Uterus (tissue), 4 donors: ENCODE results near the gene TOMM6. TPM values are rescaled to one million over a fixed set of nuclear protein-coding genes. Genes with fewer than 3 reads are reported as not detected.

Source experiments
- DNase-seq, 2 donors: peaks; one replicate each; pipeline ENCODE4 v3.0.0-alpha.2; 2019 to 2020
- H3K27ac ChIP-seq, 2 donors: fragments of 200-600 bp; sonication (generic); 1 replicate in 1 of 2; 2 replicates in 1 of 2; pipeline ENCODE4 v1.5.1; 2016 to 2018
- H3K27me3 ChIP-seq, 2 donors: fragments of 200-600 bp; sonication (generic); one replicate each; pipeline ENCODE4 v1.5.1; 2018 to 2019; ENCODE audit warnings: control low read depth in 1 of 2
- H3K36me3 ChIP-seq, 2 donors: fragments of 200-600 bp; sonication (generic); one replicate each; pipeline ENCODE4 v1.5.1; 2019; ENCODE audit warnings: control low read depth in 1 of 2
- H3K4me1 ChIP-seq, 2 donors: fragments of 200-600 bp; sonication (generic); one replicate each; pipeline ENCODE4 v1.5.1; 2018 to 2019; ENCODE audit warnings: control low read depth in 1 of 2
- H3K4me3 ChIP-seq, 2 donors: fragments of 200-600 bp; sonication (generic); 1 replicate in 1 of 2; 2 replicates in 1 of 2; pipeline ENCODE4 v1.5.1; 2018 to 2019; ENCODE audit warnings: mild to moderate bottlenecking in 1 of 2
- H3K9me3 ChIP-seq, 2 donors: fragments of 200-600 bp; sonication (generic); one replicate each; pipeline ENCODE4 v1.5.1; 2019; ENCODE audit warnings: control low read depth in 1 of 2
- CTCF ChIP-seq, 4 experiments: fragments of 200-600 bp in 2 of 4; fragments of 450-650 bp in 2 of 4; sonication (generic) in 2 of 4; IDR thresholded peaks; one replicate each; pipeline ENCODE4 v1.5.1; 2016 to 2019; ENCODE audit warnings: antibody characterized with exemption in 4 of 4, mild to moderate bottlenecking in 2 of 4, moderate library complexity in 1 of 4
- POLR2A ChIP-seq, 2 donors: fragments of 450-650 bp; IDR thresholded peaks; one replicate each; pipeline ENCODE4 v1.6.1; 2016; ENCODE audit warnings: antibody characterized with exemption in 2 of 2, mild to moderate bottlenecking in 1 of 2, moderate library complexity in 1 of 2
- intact Hi-C: fragments of 100-400 bp; cut with DNase I; formaldehyde crosslinking; loops from one replicate; pipeline ENCODE4 v1.15.1; 2023; ENCODE audit warnings: low total_unique reads
- total RNA-seq, 4 donors: library from RNA; depleted of rRNA in 3 of 4; stranded (reverse); fragments of >200 nt in 3 of 4; gene quantifications; one replicate each; pipeline versions ENCODE4 v1.1.0 to v1.2.4, GENCODE V29; 2014 to 2023
- donor health status: DM: yes; HTN: yes; CAD: no.

Gene TOMM6
- total RNA-seq, 4 donors from 2014 or later, result 53.1 to 164 (median 96.0) TPM

- no peak overlapping the region for H3K27ac ChIP-seq
- no peaks in the 10 kb centered on the region for H3K36me3 ChIP-seq
- no peaks in the 10 kb centered on the region for H3K9me3 ChIP-seq
- intact Hi-C loops, result no loop called here
- no peaks in the 10 kb centered on the region for H3K27me3 ChIP-seq
- no peak overlapping the region for H3K4me3 ChIP-seq
- no peak for DNase-seq
- no peak for TF ChIP-seq POLR2A (IDR thresholded peaks at IDR 0.05)
- TF ChIP-seq CTCF (IDR thresholded peaks at IDR 0.05), result no peak
- H3K4me1 ChIP-seq, result no peaks in the 10 kb centered on the region
Observed at GRCh38 chr6:41770381-41771057, 17.0 kb upstream of the TOMM6 start.

GRCh38 chr6:41771058-41771983 lies 16.2 kb upstream of the TOMM6 start:
- Histone ChIP-seq H3K4me1 (no peaks in the 10 kb centered on the region), H3K4me3 (no peak overlapping the region), H3K27me3 (no peaks in the 10 kb centered on the region), H3K27ac (no peak overlapping the region), H3K9me3 (no peaks in the 10 kb centered on the region), H3K36me3 (no peaks in the 10 kb centered on the region)
- no peak for TF ChIP-seq POLR2A (IDR thresholded peaks at IDR 0.05)
- no peak for TF ChIP-seq CTCF (IDR thresholded peaks at IDR 0.05)
- intact Hi-C loops, result no loop called here
- DNase-seq, result no peak

- no peaks in the 10 kb centered on the region for H3K9me3 ChIP-seq
- intact Hi-C loops, result no loop called here
- H3K27me3 ChIP-seq, result no peaks in the 10 kb centered on the region
- no peak for TF ChIP-seq POLR2A (IDR thresholded peaks at IDR 0.05)
- TF ChIP-seq CTCF (IDR thresholded peaks at IDR 0.05), result no peak
- H3K27ac ChIP-seq, result no peak overlapping the region
- no peak for DNase-seq
- H3K36me3 ChIP-seq, result no peaks in the 10 kb centered on the region
- peaks cover 0 to 8% of the 10 kb centered on the region in 2 donors for H3K4me1 ChIP-seq
- no peak overlapping the region for H3K4me3 ChIP-seq
Observed at GRCh38 chr6:41774841-41775240, 12.7 kb upstream of the TOMM6 start.

GRCh38 chr6:41775293-41775882 lies 12.1 kb upstream of the TOMM6 start:
- no peak overlapping the region for H3K27ac ChIP-seq
- intact Hi-C loops, result no loop called here
- no peak for DNase-seq
- H3K9me3 ChIP-seq, result no peaks in the 10 kb centered on the region
- H3K4me1 ChIP-seq, result peaks cover 0 to 8% of the 10 kb centered on the region in 2 donors
- no peak overlapping the region for H3K4me3 ChIP-seq
- H3K27me3 ChIP-seq, result no peaks in the 10 kb centered on the region
- no peak for TF ChIP-seq CTCF (IDR thresholded peaks at IDR 0.05)
- TF ChIP-seq POLR2A (IDR thresholded peaks at IDR 0.05), result no peak
- no peaks in the 10 kb centered on the region for H3K36me3 ChIP-seq
